Measurements from ENCODE around the gene HSPA9.

Gene HSPA9

DNA sequence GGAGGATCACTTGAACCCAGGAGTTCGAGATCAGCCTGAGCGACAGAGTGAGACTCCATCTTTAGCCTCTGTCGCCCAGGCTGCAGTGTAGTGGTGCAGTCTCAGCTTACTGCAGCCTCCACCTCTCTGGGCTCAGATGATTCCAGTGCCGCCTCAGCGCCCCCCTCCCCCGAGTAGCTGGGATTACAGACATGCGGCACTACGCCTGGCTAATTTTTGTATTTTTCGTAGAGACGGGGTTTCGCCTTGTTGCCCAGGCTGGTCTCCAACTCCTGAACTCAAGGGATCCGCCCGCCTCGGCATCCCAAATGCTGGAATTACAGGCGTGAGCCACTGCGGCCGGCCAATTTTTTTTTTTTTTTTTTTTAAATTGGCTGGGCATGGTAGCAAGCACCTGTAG is 2.3 kb upstream of the HSPA9 start:
- Mint-ChIP-seq H3K36me3 (ENCODE audit: low read depth) (peaks cover 28% of the 10 kb centered on the region), H3K9me3 (no peaks in the 10 kb centered on the region), H3K27ac (peak overlapping the region; percentile 38), H3K4me1 (ENCODE audit: low read depth) (peaks cover 28% of the 10 kb centered on the region), H3K4me3 (no peak overlapping the region), H3K27me3 (no peaks in the 10 kb centered on the region)

DNA sequence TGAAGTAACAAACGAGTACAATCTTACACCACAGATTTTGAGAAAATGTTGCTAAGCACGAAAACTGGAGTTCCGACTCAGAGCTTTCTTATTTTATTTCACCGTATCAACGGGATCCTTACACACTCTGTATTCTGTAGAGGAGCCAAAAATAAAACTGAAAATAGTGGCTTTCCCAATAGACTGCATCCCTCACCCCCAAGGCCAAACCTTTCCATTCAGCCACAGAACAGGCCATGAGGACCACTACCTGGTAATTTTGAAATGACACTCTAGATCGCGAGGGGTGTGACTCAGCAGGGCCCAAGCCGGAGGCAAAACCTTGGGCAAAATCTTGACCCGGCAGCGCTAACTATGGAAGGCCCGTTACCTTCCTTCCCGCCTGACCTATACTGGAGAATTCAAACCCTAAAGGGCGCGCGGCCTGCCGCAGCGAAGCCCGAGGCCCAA is 432 bp downstream of the HSPA9 start:
- peak overlapping the region; percentile 96 for H3K4me3 Mint-ChIP-seq
- H3K9me3 Mint-ChIP-seq, result no peaks in the 10 kb centered on the region
- peaks cover 51% of the 10 kb centered on the region for H3K4me1 Mint-ChIP-seq (ENCODE audit: low read depth)
- no peaks in the 10 kb centered on the region for H3K27me3 Mint-ChIP-seq
- peaks cover 51% of the 10 kb centered on the region for H3K36me3 Mint-ChIP-seq (ENCODE audit: low read depth)
- H3K27ac Mint-ChIP-seq, result peak overlapping the region; percentile 100

DNA sequence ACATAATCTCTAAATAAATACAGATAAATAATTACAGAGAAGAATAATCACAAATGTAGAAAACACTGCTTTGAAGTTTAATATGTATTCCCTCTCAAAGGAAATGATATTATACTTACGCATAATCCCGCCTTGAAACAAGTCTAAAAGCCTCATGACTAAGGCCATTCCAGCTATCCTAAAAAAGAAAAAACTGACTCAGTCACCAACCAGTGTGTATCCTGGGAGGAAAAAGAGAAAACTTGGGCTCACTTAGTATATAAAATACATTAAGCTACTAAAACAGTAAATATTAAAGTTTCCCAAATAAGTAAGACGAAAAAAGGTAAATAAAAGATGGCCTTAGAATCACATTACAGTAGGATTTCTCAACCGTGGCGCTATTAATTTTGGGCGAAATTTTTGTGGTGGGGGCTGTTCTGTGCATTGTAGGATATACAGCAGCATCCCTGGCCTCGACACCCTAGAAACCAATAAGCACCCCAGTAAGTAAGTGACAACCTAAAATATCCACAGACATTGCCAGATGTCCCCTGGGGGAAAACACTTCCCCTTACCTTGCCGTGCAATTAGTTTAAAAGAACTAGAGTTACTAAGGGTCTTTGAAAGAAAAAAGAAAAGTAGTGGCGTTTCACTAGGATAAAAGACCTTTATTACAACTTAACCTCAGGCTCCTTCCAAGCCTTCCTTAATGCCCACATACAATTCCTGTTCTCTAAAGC is 1.1 kb downstream of the HSPA9 start:
- H3K4me3 Mint-ChIP-seq, result peak overlapping the region; percentile 96
- H3K27me3 Mint-ChIP-seq, result no peaks in the 10 kb centered on the region
- H3K27ac Mint-ChIP-seq, result peak overlapping the region; percentile 100
- H3K36me3 Mint-ChIP-seq (ENCODE audit: low read depth), result peaks cover 55% of the 10 kb centered on the region
- no peaks in the 10 kb centered on the region for H3K9me3 Mint-ChIP-seq
- H3K4me1 Mint-ChIP-seq (ENCODE audit: low read depth), result peaks cover 56% of the 10 kb centered on the region

DNA sequence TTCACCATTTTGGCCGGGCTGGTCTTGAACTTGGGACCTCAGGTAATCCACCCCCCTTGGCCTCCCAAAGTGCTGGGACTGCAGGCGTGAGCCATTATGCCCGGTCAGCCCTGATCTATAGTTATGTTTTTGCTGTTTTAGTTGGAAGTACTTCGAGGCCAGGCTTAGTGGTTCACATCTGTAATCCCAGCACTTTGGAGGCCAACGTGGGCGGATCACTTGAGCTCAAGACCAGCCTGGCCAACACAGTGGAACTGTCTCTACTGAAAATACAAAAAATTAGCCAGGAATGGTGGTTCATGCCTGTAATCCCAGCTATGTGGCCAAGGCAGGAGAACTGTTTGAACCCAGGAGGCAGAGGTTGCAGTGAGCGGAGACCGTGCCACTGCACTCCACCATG is 2.0 kb downstream of the HSPA9 start:
- peaks cover 65% of the 10 kb centered on the region for H3K4me1 Mint-ChIP-seq (ENCODE audit: low read depth)
- H3K27ac Mint-ChIP-seq, result peak overlapping the region; percentile 80
- H3K9me3 Mint-ChIP-seq, result no peaks in the 10 kb centered on the region
- H3K36me3 Mint-ChIP-seq (ENCODE audit: low read depth), result peaks cover 64% of the 10 kb centered on the region
- no peaks in the 10 kb centered on the region for H3K27me3 Mint-ChIP-seq
- H3K4me3 Mint-ChIP-seq, result peak overlapping the region; percentile 96

DNA sequence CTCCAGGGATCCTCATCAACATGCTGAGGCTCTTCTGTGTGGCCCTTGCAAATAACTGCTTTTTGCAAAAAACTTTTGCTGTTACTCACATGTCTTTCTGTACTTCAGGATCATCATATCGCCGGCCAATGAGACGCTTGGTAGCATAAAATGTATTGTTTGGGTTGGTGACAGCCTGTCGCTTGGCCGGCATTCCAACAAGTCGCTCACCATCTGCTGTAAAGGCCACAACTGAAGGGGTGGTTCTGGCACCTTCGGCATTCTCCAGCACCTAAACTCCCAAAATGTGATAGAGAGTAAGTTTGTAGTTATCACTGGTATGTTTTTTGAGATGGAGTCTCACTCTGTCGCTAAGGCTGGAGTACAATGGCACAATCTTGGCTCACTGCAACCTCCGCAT is 4.3 kb downstream of the HSPA9 start:
- Mint-ChIP-seq H3K27me3 (no peaks in the 10 kb centered on the region), H3K9me3 (no peaks in the 10 kb centered on the region), H3K36me3 (ENCODE audit: low read depth) (peaks cover 85% of the 10 kb centered on the region), H3K4me3 (no peak overlapping the region), H3K4me1 (ENCODE audit: low read depth) (peaks cover 80% of the 10 kb centered on the region), H3K27ac (no peak overlapping the region)

DNA sequence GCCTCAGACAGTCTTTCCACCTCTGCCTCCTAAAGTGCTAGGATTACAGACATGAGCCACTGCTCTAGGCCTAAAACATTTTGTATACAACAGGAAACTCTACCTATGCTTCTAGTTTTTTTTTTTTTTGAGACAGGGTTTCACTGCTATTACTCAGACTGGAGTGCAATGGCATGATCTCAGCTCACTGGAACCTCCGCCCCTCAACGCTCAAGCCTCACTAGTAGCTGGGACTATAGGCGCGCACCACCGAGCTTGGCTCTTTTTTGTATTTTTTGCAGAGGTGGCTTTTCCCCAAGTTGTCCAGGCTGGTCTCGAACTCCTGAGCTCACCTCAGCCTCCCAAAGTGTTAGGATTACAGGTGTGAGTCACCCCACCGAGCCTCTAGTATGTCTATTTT is 5.4 kb downstream of the HSPA9 start:
- peaks cover 84% of the 10 kb centered on the region for H3K4me1 Mint-ChIP-seq (ENCODE audit: low read depth)
- no peaks in the 10 kb centered on the region for H3K27me3 Mint-ChIP-seq
- no peak overlapping the region for H3K4me3 Mint-ChIP-seq
- H3K36me3 Mint-ChIP-seq (ENCODE audit: low read depth), result peaks cover 90% of the 10 kb centered on the region
- H3K27ac Mint-ChIP-seq, result no peak overlapping the region
- no peaks in the 10 kb centered on the region for H3K9me3 Mint-ChIP-seq

DNA sequence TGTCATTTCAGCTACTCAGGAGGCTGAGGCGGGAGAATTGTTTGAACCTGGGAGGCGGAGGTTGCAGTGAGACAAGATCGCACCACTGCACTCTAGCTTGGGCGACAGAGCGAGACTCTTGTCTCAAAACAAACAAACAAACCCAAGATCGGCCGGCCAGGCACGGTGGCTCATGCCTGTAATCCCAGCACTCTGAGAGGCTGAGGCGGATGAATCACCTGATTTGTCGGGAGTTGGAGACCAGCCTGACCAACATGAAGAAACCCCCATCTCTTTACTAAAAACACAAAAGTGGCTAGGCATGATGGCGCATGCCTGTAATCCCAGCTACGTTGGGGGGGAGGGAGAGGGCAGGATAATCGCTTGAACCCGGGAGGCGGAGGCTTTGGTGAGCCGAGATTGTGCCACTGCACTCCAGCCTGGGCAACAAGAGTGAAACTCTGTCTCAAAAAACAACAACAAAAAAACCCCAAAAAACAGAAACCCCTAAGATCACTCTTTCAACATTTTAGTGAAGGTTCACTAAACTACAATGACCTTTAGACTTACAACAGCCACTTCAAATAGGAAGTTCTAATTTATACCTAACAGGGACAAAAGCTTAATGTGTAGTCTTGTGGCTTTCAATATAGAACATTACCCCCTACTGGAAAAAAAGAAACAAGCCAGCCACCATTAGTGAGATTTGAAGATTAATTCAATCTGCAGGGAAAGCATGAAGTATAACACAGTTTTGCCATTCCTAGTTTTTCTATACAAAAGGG is 7.0 kb downstream of the HSPA9 start:
- peaks cover 83% of the 10 kb centered on the region for H3K4me1 Mint-ChIP-seq (ENCODE audit: low read depth)
- H3K27me3 Mint-ChIP-seq, result no peaks in the 10 kb centered on the region
- peaks cover 88% of the 10 kb centered on the region for H3K36me3 Mint-ChIP-seq (ENCODE audit: low read depth)
- peak overlapping the region; percentile 38 for H3K4me3 Mint-ChIP-seq
- H3K9me3 Mint-ChIP-seq, result no peaks in the 10 kb centered on the region
- peak overlapping the region; percentile 64 for H3K27ac Mint-ChIP-seq

DNA sequence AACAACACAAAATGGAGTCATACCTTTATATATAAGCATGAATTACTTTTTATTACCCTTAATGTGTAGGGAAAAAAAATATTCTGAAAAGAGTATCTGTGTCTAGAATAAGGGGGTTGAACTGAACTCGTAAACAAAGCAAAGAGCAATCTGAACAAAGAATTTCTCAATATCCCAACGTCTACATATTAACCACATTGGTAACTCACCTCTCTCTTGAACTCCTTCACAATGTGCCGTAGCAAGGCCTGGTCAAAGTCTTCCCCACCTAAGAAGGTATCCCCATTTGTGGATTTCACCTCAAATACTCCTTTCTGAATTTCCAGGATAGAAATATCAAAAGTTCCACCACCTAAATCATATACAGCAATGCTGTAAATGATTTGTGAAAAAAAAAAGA is 8.4 kb downstream of the HSPA9 start:
- H3K27ac Mint-ChIP-seq, result peak overlapping the region; percentile 76
- H3K4me3 Mint-ChIP-seq, result no peak overlapping the region
- H3K9me3 Mint-ChIP-seq, result no peaks in the 10 kb centered on the region
- H3K36me3 Mint-ChIP-seq (ENCODE audit: low read depth), result peaks cover 81% of the 10 kb centered on the region
- H3K4me1 Mint-ChIP-seq (ENCODE audit: low read depth), result peaks cover 73% of the 10 kb centered on the region
- no peaks in the 10 kb centered on the region for H3K27me3 Mint-ChIP-seq

DNA sequence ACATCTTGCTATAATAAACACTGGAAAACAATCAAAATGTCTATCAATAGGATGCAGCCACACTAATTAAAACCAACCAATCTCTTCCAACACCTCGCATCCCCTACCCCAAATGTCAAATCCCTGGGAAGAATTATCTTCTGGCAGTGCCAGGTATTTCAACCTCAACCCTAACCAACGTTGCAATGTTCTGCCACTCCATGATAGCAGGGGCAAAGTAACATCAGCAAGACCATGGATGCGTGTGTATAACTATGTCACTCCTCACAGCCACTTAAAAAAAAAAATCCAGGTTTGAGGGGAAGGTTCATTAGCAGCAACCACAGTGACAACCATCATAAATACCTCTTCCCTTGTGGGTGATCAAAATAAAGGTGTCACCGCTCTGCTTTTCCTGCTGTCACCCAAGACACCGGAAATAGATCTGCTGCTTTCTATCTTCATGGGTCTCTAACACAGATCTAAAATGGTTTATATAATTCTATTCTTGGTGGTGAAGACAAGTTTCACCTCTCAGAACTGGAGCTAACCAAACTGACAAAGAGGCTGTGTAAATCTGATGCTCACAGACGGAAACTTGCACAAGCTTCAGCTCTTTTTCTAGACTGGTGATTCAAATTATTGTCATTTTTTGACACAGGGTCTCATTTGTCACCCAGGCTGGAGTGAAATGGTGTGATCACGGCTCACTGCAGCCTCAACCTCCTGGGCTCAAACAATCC is 9.9 kb downstream of the HSPA9 start:
- no peaks in the 10 kb centered on the region for H3K27me3 Mint-ChIP-seq
- H3K4me1 Mint-ChIP-seq (ENCODE audit: low read depth), result peaks cover 65% of the 10 kb centered on the region
- H3K36me3 Mint-ChIP-seq (ENCODE audit: low read depth), result peaks cover 85% of the 10 kb centered on the region
- H3K4me3 Mint-ChIP-seq, result peak overlapping the region; percentile 10
- no peaks in the 10 kb centered on the region for H3K9me3 Mint-ChIP-seq
- peak overlapping the region; percentile 85 for H3K27ac Mint-ChIP-seq

DNA sequence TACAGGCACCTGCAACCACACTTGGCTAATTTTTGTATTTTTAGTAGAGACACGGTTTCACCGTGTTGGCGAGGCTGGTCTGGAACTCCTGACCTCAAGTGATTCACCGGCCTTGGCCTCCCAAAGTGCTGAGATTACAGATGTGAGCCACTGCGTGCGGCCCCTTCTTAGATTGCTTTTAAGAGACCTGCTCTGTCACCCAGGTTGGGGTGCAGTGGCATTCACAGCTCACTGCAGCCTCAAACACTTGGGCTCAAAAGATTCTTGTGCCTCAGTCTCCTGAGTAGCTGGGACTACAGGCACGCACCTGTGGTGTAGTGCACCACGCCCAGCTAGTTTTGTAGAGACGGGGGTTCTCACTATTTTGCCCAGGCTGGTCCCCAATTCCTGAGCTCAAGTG is 11.0 kb downstream of the HSPA9 start:
- Mint-ChIP-seq H3K4me1 (ENCODE audit: low read depth) (peaks cover 60% of the 10 kb centered on the region), H3K4me3 (no peak overlapping the region), H3K36me3 (ENCODE audit: low read depth) (peaks cover 87% of the 10 kb centered on the region)

DNA sequence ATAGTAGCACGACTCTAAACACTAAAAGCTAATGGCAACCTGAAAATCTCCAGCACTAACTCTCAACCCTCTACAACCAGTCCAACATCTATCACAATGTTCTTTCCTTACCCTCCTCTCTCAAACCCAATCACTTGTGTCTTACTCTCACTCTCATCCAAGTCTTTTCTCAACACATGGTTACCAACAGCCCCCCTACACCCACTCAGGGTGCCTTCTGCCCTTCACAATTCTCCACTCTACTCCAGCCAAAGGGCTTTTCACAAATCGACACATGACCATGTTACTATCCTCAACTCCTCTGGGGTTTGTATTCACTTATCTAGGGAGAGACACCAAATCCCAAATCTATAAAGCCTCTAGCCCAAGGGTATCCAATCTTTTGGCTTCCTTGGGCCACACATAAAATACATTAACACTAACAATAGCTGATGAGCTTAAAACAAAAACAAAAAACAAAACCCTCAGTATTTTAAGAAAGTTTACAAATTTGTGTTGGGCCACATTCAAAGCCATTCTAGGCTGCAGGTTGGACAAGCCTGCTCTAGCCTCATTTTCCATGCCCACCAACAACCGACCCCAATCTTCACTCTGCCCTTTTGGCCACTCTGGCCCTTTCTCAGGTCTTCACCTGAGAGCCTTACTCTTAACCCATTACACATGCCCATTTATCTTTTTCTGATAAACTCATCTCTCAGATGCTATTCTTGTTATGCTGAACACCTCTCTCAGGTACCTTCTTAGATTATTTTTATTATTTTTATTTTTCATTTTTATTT is 11.7 kb downstream of the HSPA9 start:
- H3K4me3 Mint-ChIP-seq, result no peak overlapping the region
- H3K36me3 Mint-ChIP-seq (ENCODE audit: low read depth), result peaks cover 87% of the 10 kb centered on the region
- H3K9me3 Mint-ChIP-seq, result no peaks in the 10 kb centered on the region
- H3K4me1 Mint-ChIP-seq (ENCODE audit: low read depth), result peaks cover 52% of the 10 kb centered on the region
- no peaks in the 10 kb centered on the region for H3K27me3 Mint-ChIP-seq
- H3K27ac Mint-ChIP-seq, result peak overlapping the region; percentile 62

More for the DNA sequence above, 11.0 kb downstream of the HSPA9 start:
- Mint-ChIP-seq H3K27ac (peak overlapping the region; percentile 8), H3K27me3 (no peaks in the 10 kb centered on the region), H3K9me3 (no peaks in the 10 kb centered on the region)

DNA sequence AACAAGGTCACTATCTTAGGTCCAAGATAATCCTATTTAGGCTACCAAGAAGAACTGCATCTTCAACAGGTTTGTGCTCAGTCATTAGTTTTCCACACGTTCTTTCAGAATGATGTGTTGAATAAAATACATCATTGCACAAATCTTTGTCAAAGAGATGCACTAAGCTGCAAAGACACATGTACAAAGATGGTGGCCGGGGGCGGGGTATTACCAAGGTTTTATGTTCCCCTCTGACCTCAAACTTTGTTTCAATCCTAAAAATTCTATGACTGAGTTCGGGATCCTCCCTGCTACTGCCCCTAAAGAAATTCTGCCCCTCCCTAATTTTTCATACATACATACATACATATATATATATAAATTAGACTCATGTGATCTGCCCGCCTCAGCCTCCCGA is 14.2 kb downstream of the HSPA9 start:
- no peaks in the 10 kb centered on the region for H3K9me3 Mint-ChIP-seq
- H3K27ac Mint-ChIP-seq, result peak overlapping the region; percentile 24
- H3K4me3 Mint-ChIP-seq, result no peak overlapping the region

DNA sequence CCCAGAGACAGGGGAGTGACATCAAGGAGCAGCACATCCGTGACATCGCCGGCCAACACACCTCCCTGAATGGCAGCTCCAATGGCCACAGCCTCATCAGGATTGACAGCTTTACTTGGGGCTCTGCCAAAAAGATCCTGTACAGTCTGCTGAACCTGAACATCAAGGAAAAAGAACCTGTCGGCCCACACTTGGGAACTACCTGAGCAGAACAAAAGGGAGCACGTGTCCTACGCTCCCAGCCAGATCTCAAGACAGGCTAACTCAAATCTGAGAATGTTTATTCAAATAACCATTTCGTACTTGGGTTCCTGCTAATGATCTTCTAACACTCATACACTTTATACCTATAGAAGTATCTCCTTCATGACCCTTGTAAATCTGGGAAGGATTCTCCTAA is 15.3 kb downstream of the HSPA9 start:
- H3K4me1 Mint-ChIP-seq (ENCODE audit: low read depth), result peaks cover 20% of the 10 kb centered on the region
- peaks cover 90% of the 10 kb centered on the region for H3K36me3 Mint-ChIP-seq (ENCODE audit: low read depth)
- H3K4me3 Mint-ChIP-seq, result no peak overlapping the region
- H3K27ac Mint-ChIP-seq, result peak overlapping the region; percentile 24
- no peaks in the 10 kb centered on the region for H3K27me3 Mint-ChIP-seq
- no peaks in the 10 kb centered on the region for H3K9me3 Mint-ChIP-seq

More for the DNA sequence above, 14.2 kb downstream of the HSPA9 start:
- Mint-ChIP-seq H3K4me1 (ENCODE audit: low read depth) (peaks cover 28% of the 10 kb centered on the region), H3K27me3 (no peaks in the 10 kb centered on the region), H3K36me3 (ENCODE audit: low read depth) (peaks cover 88% of the 10 kb centered on the region)

DNA sequence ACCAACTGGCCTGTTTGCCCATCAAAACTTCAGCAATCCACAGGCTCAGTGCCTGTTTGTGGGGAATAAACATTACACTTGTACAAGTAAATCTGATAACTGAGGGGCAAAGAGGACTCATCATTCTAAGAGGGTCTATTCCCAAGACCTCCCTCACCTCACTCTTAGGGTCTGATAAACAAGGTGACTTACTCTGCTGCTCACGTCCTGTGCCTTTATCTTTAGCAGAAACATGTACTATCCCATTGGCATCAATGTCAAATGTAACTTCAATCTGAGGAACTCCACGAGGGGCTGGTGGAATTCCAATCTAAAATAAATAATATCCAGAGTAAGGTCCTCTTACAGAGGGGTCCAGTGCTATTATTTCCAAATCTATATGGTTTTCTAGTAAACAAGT is 17.5 kb downstream of the HSPA9 start:
- no peak overlapping the region for H3K27ac Mint-ChIP-seq
- H3K4me3 Mint-ChIP-seq, result no peak overlapping the region
- H3K9me3 Mint-ChIP-seq, result no peaks in the 10 kb centered on the region
- H3K4me1 Mint-ChIP-seq (ENCODE audit: low read depth), result peaks cover 10% of the 10 kb centered on the region
- H3K36me3 Mint-ChIP-seq (ENCODE audit: low read depth), result peaks cover 88% of the 10 kb centered on the region
- no peaks in the 10 kb centered on the region for H3K27me3 Mint-ChIP-seq

All from stimulated activated naive CD8-positive, alpha-beta T cell treated with anti-CD3 and anti-CD28 coated beads, Interleukin-15, Interleukin-2, amounts not matched to agents 100 ng/mL and 50 ng/mL, for 24 hours (primary cell).